Measurements from ENCODE around the gene AARS2. TPM values are rescaled to one million over a fixed set of nuclear protein-coding genes. Genes with fewer than 3 reads are reported as not detected.
"Not testable (repeated sequence)": the region's sequence is repeated elsewhere in the genome, so short reads cannot be mapped to it uniquely, and the experiment has no call there.

AARS2 gene
- total RNA-seq, 1 experiment from 2014 or later = 21.7 TPM

GRCh38 chr6:44321210-44321609 is 8.1 kb upstream of the AARS2 start:
- Mint-ChIP-seq H3K9me3 (no peaks in the 10 kb centered on the region), H3K4me1 (peaks cover 5 to 14% of the 10 kb centered on the region in 2 experiments), H3K27ac (no peak overlapping the region), H3K27me3 (ENCODE audit: low read depth) (peaks cover 12% of the 10 kb centered on the region), H3K36me3 (ENCODE audit: insufficient read depth in 1 of 3, low read depth in 3 of 3) (no peaks in the 10 kb centered on the region), H3K4me3 (no peak overlapping the region)
- Histone ChIP-seq H3K79me1 (ENCODE audit: insufficient read depth, low read depth, low read length, poor library complexity, severe bottlenecking) (no peaks in the 10 kb centered on the region), H3K9me3 (ENCODE audit: control insufficient read depth, low read depth, low read length) (no peaks in the 10 kb centered on the region), H3K27ac (ENCODE audit: insufficient read length, low read depth, low read length) (no peak overlapping the region), H3K14ac (ENCODE audit: insufficient read depth, low read length) (no peak overlapping the region), H2AFZ (ENCODE audit: low read length) (no peak overlapping the region), H3K18ac (ENCODE audit: insufficient read length, low read depth, low read length) (no peak overlapping the region), H3K79me2 (ENCODE audit: insufficient read depth, low read length) (no peaks in the 10 kb centered on the region), H3K23ac (ENCODE audit: insufficient read length, low read depth, low read length) (no peak overlapping the region), H2AK5ac (ENCODE audit: insufficient read length, low read length) (no peak overlapping the region), H2BK5ac (ENCODE audit: insufficient read length, low read length) (no peak overlapping the region), H4K20me1 (ENCODE audit: control insufficient read depth, insufficient read depth, insufficient read length) (no peaks in the 10 kb centered on the region), H3K4me2 (ENCODE audit: insufficient read depth, insufficient read length, low read length) (no peak overlapping the region), H4K8ac (replicated peaks; ENCODE audit: insufficient read length, low read depth, low read length) (no peak overlapping the region), H3K9ac (ENCODE audit: extremely low read depth, insufficient read length, low read length) (no peak overlapping the region), H3K23me2 (ENCODE audit: insufficient read length, low read depth, low read length, poor library complexity, severe bottlenecking) (no peaks in the 10 kb centered on the region), H2BK20ac (ENCODE audit: low read depth, low read length, poor library complexity, severe bottlenecking) (no peak overlapping the region), H2BK120ac (ENCODE audit: low read depth, low read length, poor library complexity, severe bottlenecking) (no peak overlapping the region), H3K4me1 (ENCODE audit: insufficient read depth, low read length) (no peaks in the 10 kb centered on the region), H3K4ac (ENCODE audit: low read depth, low read length) (no peak overlapping the region), H2BK15ac (ENCODE audit: low read depth, low read length) (no peak overlapping the region), H4K91ac (ENCODE audit: insufficient read length, low read depth, low read length) (no peak overlapping the region), H3K27me3 (ENCODE audit: insufficient read depth, low read length) (no peaks in the 10 kb centered on the region), H4K5ac (ENCODE audit: insufficient read length, low read depth, low read length) (no peak overlapping the region), H2BK12ac (ENCODE audit: insufficient read length, low read depth, low read length) (no peak overlapping the region), H3T11ph (ENCODE audit: low read length) (no peak overlapping the region), H3K56ac (ENCODE audit: insufficient read length, low read depth, low read length) (no peak overlapping the region)
- TF ChIP-seq CTCF (conservative IDR thresholded peaks at IDR 0.05) = no peak
- no peak for DNase-seq
- WGBS (ENCODE audit: extremely low coverage, insufficient read length, low lambda C conversion rate) = no CpG with 5 or more reads among the region's 3 CpGs

GRCh38 chr6:44317136-44317631 is 4.0 kb upstream of the AARS2 start:
- H2BK12ac ChIP-seq (ENCODE audit: insufficient read length, low read depth, low read length); DNase-seq; H2BK20ac ChIP-seq (ENCODE audit: low read depth, low read length, poor library complexity, severe bottlenecking); H3K56ac ChIP-seq (ENCODE audit: insufficient read length, low read depth, low read length); H2AK5ac ChIP-seq (ENCODE audit: insufficient read length, low read length); H3K79me2 ChIP-seq (ENCODE audit: insufficient read depth, low read length); H4K91ac ChIP-seq (ENCODE audit: insufficient read length, low read depth, low read length); H3K9ac ChIP-seq (ENCODE audit: extremely low read depth, insufficient read length, low read length); H3K18ac ChIP-seq (ENCODE audit: insufficient read length, low read depth, low read length); H3K9me3 Mint-ChIP-seq; H3K4ac ChIP-seq (ENCODE audit: low read depth, low read length); H3K4me3 Mint-ChIP-seq; H3K9me3 ChIP-seq (ENCODE audit: control insufficient read depth, low read depth, low read length); H2AFZ ChIP-seq (ENCODE audit: low read length); H3K4me1 ChIP-seq (ENCODE audit: insufficient read depth, low read length); H2BK15ac ChIP-seq (ENCODE audit: low read depth, low read length); H3K79me1 ChIP-seq (ENCODE audit: insufficient read depth, low read depth, low read length, poor library complexity, severe bottlenecking); H2BK120ac ChIP-seq (ENCODE audit: low read depth, low read length, poor library complexity, severe bottlenecking); H3K14ac ChIP-seq (ENCODE audit: insufficient read depth, low read length); H2BK5ac ChIP-seq (ENCODE audit: insufficient read length, low read length); H3K4me2 ChIP-seq (ENCODE audit: insufficient read depth, insufficient read length, low read length); H3K27me3 ChIP-seq (ENCODE audit: insufficient read depth, low read length); H4K5ac ChIP-seq (ENCODE audit: insufficient read length, low read depth, low read length); H4K20me1 ChIP-seq (ENCODE audit: control insufficient read depth, insufficient read depth, insufficient read length); H3K23me2 ChIP-seq (ENCODE audit: insufficient read length, low read depth, low read length, poor library complexity, severe bottlenecking); H3K23ac ChIP-seq (ENCODE audit: insufficient read length, low read depth, low read length); H4K8ac ChIP-seq (replicated peaks; ENCODE audit: insufficient read length, low read depth, low read length); H3T11ph ChIP-seq (ENCODE audit: low read length); H3K36me3 Mint-ChIP-seq (ENCODE audit: insufficient read depth in 1 of 3, low read depth in 3 of 3); H3K27ac ChIP-seq (ENCODE audit: insufficient read length, low read depth, low read length): not testable (repeated sequence)
- no CpG with 5 or more reads among the region's 9 CpGs for WGBS (ENCODE audit: extremely low coverage, insufficient read length, low lambda C conversion rate)
- Mint-ChIP-seq H3K27ac (peak overlapping the region in 1 of 3 experiments; percentile 56; a peak in 1 of 7 replicates), H3K27me3 (ENCODE audit: low read depth) (peaks cover 12% of the 10 kb centered on the region), H3K4me1 (peaks cover 11 to 18% of the 10 kb centered on the region in 2 experiments)

Data from H9 (cell line).